NT2/D1 (cell line): Measurements from ENCODE around the gene KLHL40.

Experiments used
- DNase-seq: peaks from one replicate; pipeline ENCODE4 v3.0.0-alpha.2; 2011; ENCODE audit warnings: low read depth, low spot score
- H3K27me3 ChIP-seq: 2 replicates; pipeline ENCODE4 v1.6.0; 2011; ENCODE audit warnings: mild to moderate bottlenecking; ENCODE audit not compliant: insufficient read length, insufficient read depth
- H3K36me3 ChIP-seq: 2 replicates; pipeline ENCODE4 v1.6.1; 2011; ENCODE audit warnings: mild to moderate bottlenecking, low read length, mixed read lengths; ENCODE audit not compliant: insufficient read depth, insufficient read length
- H3K4me1 ChIP-seq: 2 replicates; pipeline ENCODE4 v1.5.1; 2011; ENCODE audit not compliant: insufficient read depth, insufficient read length
- H3K4me3 ChIP-seq: 2 replicates; pipeline ENCODE4 v1.5.1; 2011; ENCODE audit warnings: low read depth; ENCODE audit not compliant: insufficient read length
- H3K9ac ChIP-seq: 2 replicates; pipeline ENCODE4 v1.6.0; 2011; ENCODE audit warnings: low read depth; ENCODE audit not compliant: insufficient read length
- H3K9me3 ChIP-seq: 2 replicates; pipeline ENCODE4 v1.5.1; 2011; ENCODE audit warnings: mild to moderate bottlenecking, low read length; ENCODE audit not compliant: insufficient read depth
- SUZ12 ChIP-seq: IDR thresholded peaks from 2 replicates; pipeline ENCODE4 v1.6.1; 2011; ENCODE audit not compliant: insufficient read length, insufficient read depth; ENCODE audit errors: extremely low read depth
- YY1 ChIP-seq: IDR thresholded peaks from 2 replicates; pipeline ENCODE4 v1.6.1; 2011; ENCODE audit not compliant: insufficient read length, insufficient read depth
- ZNF274 ChIP-seq: IDR thresholded peaks from 2 replicates; pipeline ENCODE4 v1.6.1; 2011; ENCODE audit warnings: mild to moderate bottlenecking, low read depth, low read length

The KLHL40 gene

DNA sequence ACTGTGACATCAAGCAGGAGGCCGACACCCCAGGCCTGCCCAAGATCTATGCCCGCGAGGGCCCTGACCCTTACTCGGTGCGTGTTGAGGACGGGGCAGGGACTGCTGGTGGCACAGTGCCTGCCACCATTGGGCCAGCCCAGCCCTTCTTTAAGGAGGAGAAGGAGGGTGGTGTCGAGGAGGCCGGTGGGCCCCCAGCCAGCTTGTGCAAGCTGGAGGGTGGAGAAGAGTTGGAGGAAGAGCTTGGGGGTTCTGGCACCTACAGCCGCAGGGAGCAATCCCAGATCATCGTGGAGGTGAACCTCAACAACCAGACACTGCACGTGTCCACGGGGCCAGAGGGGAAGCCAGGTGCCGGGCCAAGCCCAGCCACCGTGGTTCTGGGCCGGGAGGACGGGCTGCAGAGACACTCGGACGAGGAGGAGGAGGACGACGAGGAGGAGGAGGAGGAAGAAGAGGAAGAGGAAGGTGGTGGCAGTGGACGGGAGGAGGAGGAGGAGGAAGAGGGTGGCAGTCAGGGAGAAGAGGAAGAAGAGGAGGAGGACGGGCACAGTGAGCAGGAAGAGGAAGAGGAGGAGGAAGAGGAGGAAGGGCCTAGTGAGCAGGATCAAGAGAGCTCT lies 26.5 kb upstream of the KLHL40 start:
- Histone ChIP-seq H3K36me3 (peaks cover 59% of the 10 kb centered on the region), H3K9ac (no peak overlapping the region), H3K27me3 (no peaks in the 10 kb centered on the region), H3K4me3 (no peak overlapping the region), H3K9me3 (no peaks in the 10 kb centered on the region), H3K4me1 (peaks cover 13% of the 10 kb centered on the region)
- no peak for DNase-seq
- TF ChIP-seq SUZ12 (no peak), ZNF274 (no peak), YY1 (no peak)

DNA sequence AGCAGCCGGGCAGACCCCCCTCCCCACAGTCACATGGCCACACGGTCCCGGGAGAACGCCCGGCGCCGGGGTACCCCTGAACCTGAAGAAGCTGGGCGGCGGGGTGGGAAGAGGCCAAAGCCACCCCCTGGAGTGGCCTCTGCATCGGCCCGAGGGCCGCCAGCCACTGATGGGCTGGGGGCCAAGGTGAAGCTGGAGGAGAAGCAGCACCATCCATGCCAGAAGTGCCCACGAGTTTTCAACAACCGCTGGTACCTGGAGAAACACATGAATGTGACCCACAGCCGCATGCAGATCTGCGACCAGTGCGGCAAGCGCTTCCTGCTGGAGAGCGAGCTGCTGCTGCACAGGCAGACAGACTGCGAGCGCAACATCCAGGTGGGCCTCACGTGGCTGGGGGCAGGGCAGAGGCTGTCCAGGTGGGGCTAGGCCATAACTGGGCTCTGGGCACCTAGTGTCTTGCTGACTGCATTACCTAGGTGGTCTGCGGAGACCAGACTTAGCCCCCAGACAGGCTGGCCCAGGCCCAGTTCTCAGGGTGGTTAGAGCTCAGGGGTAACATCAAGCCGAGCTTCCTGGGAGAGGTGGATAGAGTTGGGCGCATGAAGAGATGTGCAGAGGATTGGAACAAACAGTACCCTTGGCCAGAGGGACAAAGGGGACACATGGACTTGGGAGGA lies 25.7 kb upstream of the KLHL40 start:
- no peaks in the 10 kb centered on the region for H3K9me3 ChIP-seq
- TF ChIP-seq YY1 (no peak), SUZ12 (no peak), ZNF274 (no peak)
- no peak overlapping the region for H3K9ac ChIP-seq
- H3K4me3 ChIP-seq, result no peak overlapping the region
- no peak for DNase-seq
- peaks cover 13% of the 10 kb centered on the region for H3K4me1 ChIP-seq
- H3K27me3 ChIP-seq, result no peaks in the 10 kb centered on the region
- peaks cover 63% of the 10 kb centered on the region for H3K36me3 ChIP-seq

DNA sequence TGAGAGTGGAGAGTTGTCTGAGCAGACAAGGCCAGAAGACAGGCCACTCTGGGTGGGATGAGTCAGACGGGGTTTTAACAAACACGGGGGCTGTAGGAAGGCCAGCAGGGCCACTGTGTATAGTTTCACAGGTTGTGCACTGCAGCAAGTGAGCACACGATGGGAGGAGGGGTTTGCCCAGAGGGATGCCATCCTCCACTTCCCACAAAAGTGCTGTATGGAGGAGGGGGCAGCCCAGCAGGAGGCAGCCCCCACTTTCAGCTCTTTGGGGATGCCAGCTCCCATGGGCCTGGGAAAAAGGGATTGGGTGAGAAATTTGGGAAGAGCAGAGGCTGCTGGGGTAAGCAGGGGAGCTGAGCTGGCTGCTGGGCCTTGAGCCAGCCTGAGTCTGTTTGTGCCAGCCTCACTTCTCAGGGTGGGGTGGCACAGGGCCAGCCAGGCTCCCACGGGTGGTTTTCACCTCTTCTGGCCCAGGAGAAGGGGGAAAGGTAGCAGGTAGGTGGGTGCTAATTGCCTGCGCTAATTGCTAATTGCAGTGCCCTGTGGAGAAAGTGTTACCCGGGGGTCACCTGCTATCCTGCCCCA lies 25.1 kb upstream of the KLHL40 start:
- peak overlapping the region; percentile 27 for H3K9ac ChIP-seq
- peaks cover 68% of the 10 kb centered on the region for H3K36me3 ChIP-seq
- peaks cover 9% of the 10 kb centered on the region for H3K4me1 ChIP-seq
- no peaks in the 10 kb centered on the region for H3K9me3 ChIP-seq
- TF ChIP-seq SUZ12, result no peak
- no peak for TF ChIP-seq ZNF274
- no peak for TF ChIP-seq YY1
- DNase-seq, result no peak
- H3K4me3 ChIP-seq, result no peak overlapping the region
- no peaks in the 10 kb centered on the region for H3K27me3 ChIP-seq

DNA sequence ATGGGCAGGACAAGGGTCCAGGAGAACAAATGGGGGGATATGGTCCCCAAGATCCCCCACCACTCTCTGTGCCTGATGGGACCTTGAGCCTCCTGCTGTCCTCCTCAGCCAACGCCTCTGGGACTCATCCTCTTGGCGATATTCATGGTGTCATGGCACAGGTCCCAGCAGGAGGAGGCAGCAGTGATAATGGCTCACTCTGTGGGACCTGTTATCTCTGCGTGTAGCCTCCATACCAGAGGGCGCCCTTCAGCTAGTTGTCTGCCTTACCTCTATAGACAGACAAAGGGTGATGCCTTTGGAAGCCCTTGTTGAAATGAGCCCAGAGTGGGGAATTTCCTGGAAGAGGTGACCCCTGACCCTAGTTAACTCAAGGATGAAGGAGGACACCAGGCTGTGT lies 24.4 kb upstream of the KLHL40 start:
- peaks cover 7% of the 10 kb centered on the region for H3K4me1 ChIP-seq
- H3K9ac ChIP-seq, result no peak overlapping the region
- no peak for DNase-seq

DNA sequence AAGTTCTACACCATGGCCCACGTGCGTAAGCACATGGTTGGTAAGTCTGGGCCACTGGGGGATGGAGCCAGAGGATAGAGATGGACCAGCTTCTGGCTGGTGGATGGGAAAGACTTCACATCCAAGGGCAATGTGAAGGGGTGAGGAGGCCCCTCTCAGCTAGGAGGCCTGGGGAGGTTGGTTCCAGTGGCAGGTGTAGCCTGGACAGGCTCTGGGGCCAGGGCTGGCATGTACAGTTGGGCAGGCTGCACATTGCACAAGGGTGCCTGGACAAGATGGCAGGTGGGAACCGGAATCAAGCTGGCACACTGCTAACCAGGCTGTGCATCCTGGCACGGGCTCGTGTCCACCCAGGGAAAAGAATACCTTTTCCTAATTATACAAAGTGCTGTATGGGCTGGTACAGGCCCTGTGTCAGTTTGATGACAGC lies 23.7 kb upstream of the KLHL40 start:
- no peak overlapping the region for H3K4me3 ChIP-seq
- H3K36me3 ChIP-seq, result peaks cover 66% of the 10 kb centered on the region
- no peak for DNase-seq
- no peaks in the 10 kb centered on the region for H3K27me3 ChIP-seq
- TF ChIP-seq ZNF274, result no peak
- no peak for TF ChIP-seq YY1
- TF ChIP-seq SUZ12, result no peak
- H3K9me3 ChIP-seq, result no peaks in the 10 kb centered on the region
- H3K4me1 ChIP-seq, result peaks cover 4% of the 10 kb centered on the region
- no peak overlapping the region for H3K9ac ChIP-seq

More for the DNA sequence above, 24.4 kb upstream of the KLHL40 start:
- Histone ChIP-seq H3K27me3 (no peaks in the 10 kb centered on the region), H3K36me3 (peaks cover 69% of the 10 kb centered on the region), H3K4me3 (no peak overlapping the region), H3K9me3 (no peaks in the 10 kb centered on the region)
- TF ChIP-seq YY1 (no peak), ZNF274 (no peak), SUZ12 (no peak)

DNA sequence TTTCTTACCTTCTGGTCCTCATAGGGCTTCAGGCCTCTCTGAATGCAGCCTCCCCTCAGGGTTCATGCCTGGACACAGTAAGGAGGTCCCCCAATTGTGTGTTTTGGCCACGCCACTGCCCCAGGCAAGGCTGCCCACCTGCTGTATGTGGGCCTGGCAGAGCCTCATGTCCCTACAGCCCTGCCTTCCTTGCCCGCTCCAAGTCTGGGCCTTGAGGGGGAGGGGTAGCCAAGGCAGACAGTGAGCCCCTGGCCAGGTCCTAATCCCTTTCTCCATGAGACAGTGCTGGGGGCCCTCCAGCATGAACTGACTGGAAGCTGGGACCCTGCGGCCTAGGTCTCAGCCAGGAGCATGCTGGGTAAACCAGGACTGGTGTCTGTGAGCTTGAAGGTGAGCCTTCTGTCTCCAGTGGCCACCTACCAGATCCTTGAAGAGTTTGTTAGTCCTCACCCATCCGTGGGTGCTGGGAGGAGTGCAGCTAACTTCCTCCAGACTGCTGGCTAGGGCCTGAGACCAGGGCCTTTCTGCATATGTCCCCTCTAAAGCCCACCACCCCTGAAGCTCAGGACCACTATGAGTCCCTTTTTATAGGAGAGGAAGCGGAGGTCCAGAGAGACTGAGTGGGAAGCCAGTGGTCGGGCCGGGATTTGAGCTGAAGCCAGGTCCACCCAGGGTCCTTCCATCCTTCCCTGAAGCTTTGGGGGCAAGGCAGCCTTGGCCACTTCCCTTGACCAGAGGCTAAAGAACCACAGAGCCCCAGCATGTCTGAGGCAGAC lies 23.1 kb upstream of the KLHL40 start:
- no peak for TF ChIP-seq ZNF274
- TF ChIP-seq YY1, result no peak
- TF ChIP-seq SUZ12, result no peak
- Histone ChIP-seq H3K9me3 (no peaks in the 10 kb centered on the region), H3K4me1 (peaks cover 6% of the 10 kb centered on the region), H3K27me3 (no peaks in the 10 kb centered on the region), H3K36me3 (peaks cover 64% of the 10 kb centered on the region), H3K4me3 (no peak overlapping the region), H3K9ac (no peak overlapping the region)
- no peak for DNase-seq

DNA sequence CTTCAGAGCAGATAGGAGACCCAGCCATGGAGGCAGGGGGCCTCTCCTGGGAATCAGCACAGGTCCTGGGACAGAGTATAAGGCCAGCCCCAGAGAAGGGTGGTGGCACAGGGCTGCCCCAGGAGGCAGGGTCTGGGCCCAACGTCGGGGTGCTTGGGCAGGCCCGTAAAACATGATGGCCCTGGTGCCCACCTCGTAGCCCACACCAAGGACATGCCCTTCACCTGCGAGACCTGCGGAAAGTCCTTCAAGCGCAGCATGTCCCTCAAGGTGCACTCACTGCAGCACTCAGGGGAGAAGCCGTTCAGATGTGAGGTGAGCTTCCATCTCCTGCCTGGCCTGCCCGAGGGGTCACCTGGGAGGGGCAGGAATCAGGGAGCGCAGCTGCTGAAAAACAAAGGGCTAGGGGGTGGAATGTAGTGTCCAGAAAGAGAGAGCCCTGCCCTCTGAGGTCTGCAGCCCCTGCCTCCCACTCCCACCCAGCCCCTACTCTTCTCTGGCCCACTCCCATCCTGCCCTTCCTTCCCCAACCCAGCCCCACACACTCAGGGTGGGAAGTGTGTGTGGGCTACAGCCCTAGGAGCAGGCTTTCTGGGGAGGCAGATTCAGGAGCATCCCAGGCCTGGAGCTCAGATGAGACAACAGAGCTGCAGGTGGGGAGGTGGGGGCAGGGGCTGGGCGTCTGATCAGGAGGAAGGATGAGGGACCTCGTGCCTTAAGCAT lies 22.4 kb upstream of the KLHL40 start:
- DNase-seq, result no peak
- H3K36me3 ChIP-seq, result peaks cover 61% of the 10 kb centered on the region
- no peak overlapping the region for H3K9ac ChIP-seq
- no peaks in the 10 kb centered on the region for H3K27me3 ChIP-seq
- peaks cover 13% of the 10 kb centered on the region for H3K4me1 ChIP-seq
- no peaks in the 10 kb centered on the region for H3K9me3 ChIP-seq
- TF ChIP-seq SUZ12, result no peak
- TF ChIP-seq YY1, result no peak
- no peak for TF ChIP-seq ZNF274
- no peak overlapping the region for H3K4me3 ChIP-seq
